NCI-H2227 (cell line): ENCODE data around the gene ZNF76.
"Not testable (repeated sequence)": the region's sequence is repeated elsewhere in the genome, so short reads cannot be mapped to it uniquely, and the experiment has no call there.

ENCODE experiments used
- DNase-seq: peaks from one replicate; lab custom pipeline; 2025; ENCODE audit not compliant: unreplicated experiment; lab: John Stamatoyannopoulos, UW

ZNF76 gene

GRCh38 chr6:35327349-35328027, 68.0 kb downstream of the ZNF76 start:
- DNase-seq: peak; percentile 60

DNA sequence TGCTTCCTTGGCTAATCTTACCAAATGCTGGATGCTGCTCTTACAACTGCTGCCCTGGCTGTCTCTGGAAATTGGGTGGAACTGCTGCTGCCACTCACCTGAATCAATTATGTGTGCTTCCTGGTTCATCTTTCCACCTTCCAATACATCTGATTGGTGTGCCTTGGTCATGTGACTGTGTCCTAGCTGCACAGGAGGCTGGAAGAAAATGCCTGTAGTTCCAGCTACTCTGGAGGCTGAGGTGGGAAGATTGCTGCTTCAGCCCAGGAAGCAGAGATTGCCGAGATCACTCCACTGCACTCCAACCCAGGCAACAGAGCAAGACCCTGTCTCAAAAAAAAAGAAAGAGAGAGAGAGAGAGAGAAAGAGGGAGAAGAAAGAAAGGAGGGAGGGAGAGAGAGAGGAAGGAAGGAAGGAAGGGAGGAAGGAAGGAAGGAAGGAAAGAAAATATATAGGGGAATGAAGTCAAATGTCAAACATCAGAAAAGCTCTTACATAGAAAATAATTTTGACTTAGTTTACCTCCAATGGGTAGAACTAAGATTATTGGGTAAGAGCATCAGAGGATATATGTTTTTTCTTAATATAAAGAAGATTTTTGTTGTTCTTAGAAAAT, 68.7 kb downstream of the ZNF76 start:
- DNase-seq: peak; percentile 16

GRCh38 chr6:35328965-35329364, 69.4 kb downstream of the ZNF76 start:
- DNase-seq: not testable (repeated sequence)

- no peak for DNase-seq
Measured at GRCh38 chr6:35330541-35331119, 71.1 kb downstream of the ZNF76 start.

- DNase-seq: peak; percentile 44
Measured at GRCh38 chr6:35332074-35332887, 72.7 kb downstream of the ZNF76 start.

GRCh38 chr6:35341557-35341956, 82.0 kb downstream of the ZNF76 start:
- DNase-seq: no peak

DNA sequence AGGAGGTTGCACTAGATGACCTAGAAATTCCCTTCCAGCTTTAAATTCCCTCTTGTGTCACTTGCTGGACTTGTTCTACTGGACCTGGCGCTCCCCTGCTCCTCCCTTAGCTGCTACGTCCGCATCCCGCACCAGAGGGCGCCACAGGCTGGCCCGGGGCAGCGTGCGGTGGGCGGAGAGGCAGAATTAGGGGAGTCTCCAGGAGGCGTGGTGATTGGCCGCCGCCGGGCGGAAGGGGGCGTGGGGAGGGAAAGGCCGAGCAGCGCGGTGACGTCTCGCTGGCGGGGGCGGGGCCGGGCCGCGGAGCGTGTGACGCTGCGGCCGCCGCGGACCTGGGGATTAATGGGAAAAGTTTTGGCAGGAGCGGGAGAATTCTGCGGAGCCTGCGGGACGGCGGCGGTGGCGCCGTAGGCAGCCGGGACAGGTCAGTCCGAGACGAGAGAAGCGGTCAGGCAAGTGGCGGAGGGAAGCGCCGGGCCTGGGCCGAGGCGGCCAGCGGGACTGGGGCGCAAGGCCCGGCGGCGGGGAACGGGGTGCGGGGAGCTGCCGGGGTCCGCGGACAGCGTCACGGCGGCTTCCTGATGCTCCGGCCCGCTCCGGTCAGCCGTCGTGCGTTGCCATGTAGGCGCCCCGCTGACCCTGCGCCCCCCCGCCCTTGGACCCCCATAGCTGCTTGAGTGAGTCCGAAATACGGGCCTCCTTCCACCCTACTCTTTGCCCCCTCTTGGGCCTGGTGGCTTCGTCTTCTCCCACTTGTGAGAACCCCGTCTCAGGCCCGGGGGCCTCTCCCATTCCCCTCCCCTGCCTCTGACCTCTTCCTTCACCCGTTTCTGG, 82.9 kb downstream of the ZNF76 start, which contains the start of gene PPARD:
PPARD (plus strand) TSS at position 301 of the 834 bp plus-strand sequence. CDS start 68,530 bp downstream, outside the sequence.
- DNase-seq: peak; percentile 98

DNA sequence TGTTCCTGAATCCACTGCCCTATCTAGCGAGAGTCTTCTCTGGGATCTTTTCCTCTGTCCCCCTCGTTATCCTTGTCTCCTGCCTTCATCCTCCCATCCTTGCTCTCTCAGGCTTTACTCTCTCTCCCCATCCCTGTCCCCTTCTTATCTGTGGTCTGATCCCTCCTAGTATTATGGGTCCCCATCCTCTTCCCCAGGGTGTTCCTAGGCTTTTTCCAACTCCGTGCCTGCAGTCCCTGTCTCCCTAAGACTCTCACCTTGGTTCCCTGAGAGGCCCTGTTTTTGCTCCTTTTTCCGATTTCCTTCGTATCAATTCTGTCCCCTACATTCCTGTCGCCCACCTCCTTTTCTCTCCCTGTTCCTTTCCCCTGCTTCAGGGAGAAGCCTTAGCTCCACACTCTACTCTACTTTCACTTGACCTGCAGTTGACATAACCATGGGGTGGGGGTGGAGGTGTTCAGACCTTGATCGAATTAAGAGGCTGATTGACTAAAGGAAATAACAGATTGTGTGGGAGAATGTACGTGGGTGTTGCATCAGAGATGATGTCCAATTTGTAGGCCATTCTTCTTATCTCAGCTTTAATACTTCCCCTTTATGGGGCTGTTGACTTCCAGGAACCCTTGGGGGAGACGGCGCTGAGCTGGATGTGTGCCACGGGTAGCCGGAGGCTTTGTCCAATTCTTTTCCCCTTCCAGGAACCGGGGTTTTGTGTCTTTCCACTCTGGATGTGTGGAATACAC, 83.7 kb downstream of the ZNF76 start:
- DNase-seq: no peak

- no peak for DNase-seq
Measured at GRCh38 chr6:35343835-35344550, 84.5 kb downstream of the ZNF76 start.
